K562 (cell line): ENCODE data around the gene NABP2.
"Not testable (repeated sequence)": the region's sequence is repeated elsewhere in the genome, so short reads cannot be mapped to it uniquely, and the experiment has no call there.

ENCODE experiments used
- AFF4 ChIP-seq: sonication (generic); formaldehyde crosslinking; IDR thresholded peaks from 2 replicates; pipeline ENCODE4 v1.8.0; 2023; ENCODE audit warnings: mild to moderate bottlenecking, missing genetic modification reagents
- BRD9 ChIP-seq: fragments of 450-650 bp; IDR thresholded peaks from 2 replicates; pipeline ENCODE4 v1.6.1; 2018; ENCODE audit warnings: low read depth; ENCODE audit not compliant: partially characterized antibody
- HMG20A ChIP-seq: fragments of 450-650 bp; formaldehyde crosslinking; conservative IDR thresholded peaks from 2 replicates; pipeline ENCODE4 v1.4.0; 2020; ENCODE audit warnings: mild to moderate bottlenecking, mixed read lengths
- MEF2D ChIP-seq: conservative IDR thresholded peaks from 2 replicates; pipeline ENCODE4 v1.6.1; 2016; ENCODE audit warnings: low read depth, missing genetic modification characterization, missing compliant biosample characterization
- NBN ChIP-seq: fragments of 450-650 bp; IDR thresholded peaks from 2 replicates; pipeline ENCODE4 v1.6.1; 2016; ENCODE audit warnings: low read depth, mild to moderate bottlenecking
- PRPF4 ChIP-seq: fragments of 200-400 bp; formaldehyde crosslinking; IDR thresholded peaks from one replicate; pipeline ENCODE4 v1.6.1; 2017; ENCODE audit warnings: low read length, low read depth, mild to moderate bottlenecking; ENCODE audit not compliant: insufficient read depth, poor library complexity, severe bottlenecking
- U2AF1 ChIP-seq: fragments of 200-400 bp; formaldehyde crosslinking; optimal IDR thresholded peaks from 2 replicates; pipeline ENCODE3; 2017; ENCODE audit warnings: mild to moderate bottlenecking, low read depth, low read length, moderate library complexity
- TF ChIP-seq, protein P1 (sequence below): sonication (generic); formaldehyde crosslinking; IDR thresholded peaks from 2 replicates; pipeline ENCODE4 v1.8.0; 2022; ENCODE audit warnings: missing genetic modification reagents, mild to moderate bottlenecking, borderline replicate concordance

GRCh38 chr12:56266068-56266692 lies 42.0 kb downstream of the NABP2 start:
- TF ChIP-seq, protein P1, sequence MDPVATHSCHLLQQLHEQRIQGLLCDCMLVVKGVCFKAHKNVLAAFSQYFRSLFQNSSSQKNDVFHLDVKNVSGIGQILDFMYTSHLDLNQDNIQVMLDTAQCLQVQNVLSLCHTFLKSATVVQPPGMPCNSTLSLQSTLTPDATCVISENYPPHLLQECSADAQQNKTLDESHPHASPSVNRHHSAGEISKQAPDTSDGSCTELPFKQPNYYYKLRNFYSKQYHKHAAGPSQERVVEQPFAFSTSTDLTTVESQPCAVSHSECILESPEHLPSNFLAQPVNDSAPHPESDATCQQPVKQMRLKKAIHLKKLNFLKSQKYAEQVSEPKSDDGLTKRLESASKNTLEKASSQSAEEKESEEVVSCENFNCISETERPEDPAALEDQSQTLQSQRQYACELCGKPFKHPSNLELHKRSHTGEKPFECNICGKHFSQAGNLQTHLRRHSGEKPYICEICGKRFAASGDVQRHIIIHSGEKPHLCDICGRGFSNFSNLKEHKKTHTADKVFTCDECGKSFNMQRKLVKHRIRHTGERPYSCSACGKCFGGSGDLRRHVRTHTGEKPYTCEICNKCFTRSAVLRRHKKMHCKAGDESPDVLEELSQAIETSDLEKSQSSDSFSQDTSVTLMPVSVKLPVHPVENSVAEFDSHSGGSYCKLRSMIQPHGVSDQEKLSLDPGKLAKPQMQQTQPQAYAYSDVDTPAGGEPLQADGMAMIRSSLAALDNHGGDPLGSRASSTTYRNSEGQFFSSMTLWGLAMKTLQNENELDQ (CRISPR knock-in tag): not testable (repeated sequence)
- not testable (repeated sequence) for TF ChIP-seq PRPF4; AFF4 (CRISPR knock-in tag); NBN; MEF2D (tag); BRD9; HMG20A (CRISPR knock-in tag); U2AF1
